ENCODE data around the gene WDR6. TPM values are rescaled to one million over a fixed set of nuclear protein-coding genes. Genes with fewer than 3 reads are reported as not detected.
A peak's percentile ranks its signal among the peaks of the same experiment; 100 is the strongest.

Gene WDR6
- total and polyA plus RNA-seq, 2 donors: 53.9 to 209 TPM

GRCh38 chr3:48974076-48974864, 32.9 kb upstream of the WDR6 start:
- peak overlapping the region in 1 of 2 donors; percentile 18 for H3K27ac ChIP-seq (ENCODE audit: low read depth in 1 of 2, low read length in 1 of 2)
- H3K4me1 ChIP-seq (ENCODE audit: control insufficient read depth in 2 of 2, insufficient read depth in 2 of 2, low read length in 2 of 2): no peaks in the 10 kb centered on the region
- H3K36me3 ChIP-seq (ENCODE audit: control insufficient read depth in 2 of 2, insufficient read depth in 2 of 2, low read length in 1 of 2): peaks cover 85 to 91% of the 10 kb centered on the region in 2 donors
- no peak overlapping the region for H3K4me3 ChIP-seq (ENCODE audit: low read length in 2 of 2)
- no peaks in the 10 kb centered on the region for H3K9me3 ChIP-seq (ENCODE audit: control insufficient read depth in 2 of 2, insufficient read depth in 1 of 2, low read length in 1 of 2)
- no peak for DNase-seq (ENCODE audit: low read depth in 6 of 9, low spot score in 9 of 9)
- 91% methylated on average over 10 of the region's 10 CpGs for WGBS
- no peaks in the 10 kb centered on the region for H3K27me3 ChIP-seq (ENCODE audit: control insufficient read depth in 2 of 2, insufficient read depth in 1 of 2, low read length in 1 of 2)

GRCh38 chr3:48979451-48979850, 27.7 kb upstream of the WDR6 start:
- Histone ChIP-seq H3K27me3 (ENCODE audit: control insufficient read depth in 2 of 2, insufficient read depth in 1 of 2, low read length in 1 of 2) (no peaks in the 10 kb centered on the region), H3K4me1 (ENCODE audit: control insufficient read depth in 2 of 2, insufficient read depth in 2 of 2, low read length in 2 of 2) (no peaks in the 10 kb centered on the region), H3K36me3 (ENCODE audit: control insufficient read depth in 2 of 2, insufficient read depth in 2 of 2, low read length in 1 of 2) (peaks cover 76 to 90% of the 10 kb centered on the region in 2 donors), H3K9me3 (ENCODE audit: control insufficient read depth in 2 of 2, insufficient read depth in 1 of 2, low read length in 1 of 2) (no peaks in the 10 kb centered on the region), H3K4me3 (ENCODE audit: low read length in 2 of 2) (no peak overlapping the region), H3K27ac (ENCODE audit: low read depth in 1 of 2, low read length in 1 of 2) (no peak overlapping the region)
- 98% methylated on average over 3 of the region's 3 CpGs for WGBS
- no peak for DNase-seq (ENCODE audit: low read depth in 6 of 9, low spot score in 9 of 9)

DNA sequence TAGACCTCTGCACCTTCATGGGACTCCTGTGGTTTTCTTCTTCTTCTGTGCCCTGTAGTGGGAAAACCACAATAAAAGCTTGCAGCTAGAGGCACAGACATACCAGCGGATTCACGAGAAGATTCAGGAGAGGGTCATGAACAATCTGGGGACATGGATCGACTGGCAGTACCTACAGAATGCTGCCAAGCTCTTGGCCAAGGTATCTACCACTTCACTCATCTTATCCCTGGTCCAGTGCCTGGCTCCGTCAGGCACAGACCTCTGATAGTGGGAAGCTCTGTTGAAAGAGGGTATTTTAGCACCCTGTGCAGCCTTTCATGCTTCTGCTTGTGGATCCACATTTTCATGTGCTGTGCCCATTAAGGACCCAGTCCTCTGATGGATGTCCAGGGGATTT, 26.9 kb upstream of the WDR6 start:
- H3K27ac ChIP-seq (ENCODE audit: low read depth in 1 of 2, low read length in 1 of 2): no peak overlapping the region
- 77% methylated on average over 4 of the region's 4 CpGs for WGBS
- no peaks in the 10 kb centered on the region for H3K9me3 ChIP-seq (ENCODE audit: control insufficient read depth in 2 of 2, insufficient read depth in 1 of 2, low read length in 1 of 2)
- DNase-seq (ENCODE audit: low read depth in 6 of 9, low spot score in 9 of 9): no peak
- H3K36me3 ChIP-seq (ENCODE audit: control insufficient read depth in 2 of 2, insufficient read depth in 2 of 2, low read length in 1 of 2): peaks cover 70 to 90% of the 10 kb centered on the region in 2 donors
- no peaks in the 10 kb centered on the region for H3K4me1 ChIP-seq (ENCODE audit: control insufficient read depth in 2 of 2, insufficient read depth in 2 of 2, low read length in 2 of 2)
- H3K27me3 ChIP-seq (ENCODE audit: control insufficient read depth in 2 of 2, insufficient read depth in 1 of 2, low read length in 1 of 2): no peaks in the 10 kb centered on the region
- no peak overlapping the region for H3K4me3 ChIP-seq (ENCODE audit: low read length in 2 of 2)

GRCh38 chr3:48982016-48982415, 25.2 kb upstream of the WDR6 start:
- Histone ChIP-seq H3K27ac (ENCODE audit: low read depth in 1 of 2, low read length in 1 of 2) (no peak overlapping the region), H3K9me3 (ENCODE audit: control insufficient read depth in 2 of 2, insufficient read depth in 1 of 2, low read length in 1 of 2) (no peaks in the 10 kb centered on the region), H3K27me3 (ENCODE audit: control insufficient read depth in 2 of 2, insufficient read depth in 1 of 2, low read length in 1 of 2) (no peaks in the 10 kb centered on the region), H3K4me3 (ENCODE audit: low read length in 2 of 2) (no peak overlapping the region), H3K4me1 (ENCODE audit: control insufficient read depth in 2 of 2, insufficient read depth in 2 of 2, low read length in 2 of 2) (no peaks in the 10 kb centered on the region), H3K36me3 (ENCODE audit: control insufficient read depth in 2 of 2, insufficient read depth in 2 of 2, low read length in 1 of 2) (peaks cover 57 to 82% of the 10 kb centered on the region in 2 donors)
- no peak for DNase-seq (ENCODE audit: low read depth in 6 of 9, low spot score in 9 of 9)

- H3K27me3 ChIP-seq (ENCODE audit: control insufficient read depth in 2 of 2, insufficient read depth in 1 of 2, low read length in 1 of 2): no peaks in the 10 kb centered on the region
- H3K27ac ChIP-seq (ENCODE audit: low read depth in 1 of 2, low read length in 1 of 2): no peak overlapping the region
- DNase-seq (ENCODE audit: low read depth in 6 of 9, low spot score in 9 of 9): no peak
- H3K4me1 ChIP-seq (ENCODE audit: control insufficient read depth in 2 of 2, insufficient read depth in 2 of 2, low read length in 2 of 2): no peaks in the 10 kb centered on the region
- peaks cover 51 to 76% of the 10 kb centered on the region in 2 donors for H3K36me3 ChIP-seq (ENCODE audit: control insufficient read depth in 2 of 2, insufficient read depth in 2 of 2, low read length in 1 of 2)
- H3K9me3 ChIP-seq (ENCODE audit: control insufficient read depth in 2 of 2, insufficient read depth in 1 of 2, low read length in 1 of 2): no peaks in the 10 kb centered on the region
- WGBS: 97% methylated on average over 5 of the region's 5 CpGs
- no peak overlapping the region for H3K4me3 ChIP-seq (ENCODE audit: low read length in 2 of 2)
These were observed 24.5 kb upstream of the WDR6 start for GRCh38 chr3:48982686-48983085.

DNA sequence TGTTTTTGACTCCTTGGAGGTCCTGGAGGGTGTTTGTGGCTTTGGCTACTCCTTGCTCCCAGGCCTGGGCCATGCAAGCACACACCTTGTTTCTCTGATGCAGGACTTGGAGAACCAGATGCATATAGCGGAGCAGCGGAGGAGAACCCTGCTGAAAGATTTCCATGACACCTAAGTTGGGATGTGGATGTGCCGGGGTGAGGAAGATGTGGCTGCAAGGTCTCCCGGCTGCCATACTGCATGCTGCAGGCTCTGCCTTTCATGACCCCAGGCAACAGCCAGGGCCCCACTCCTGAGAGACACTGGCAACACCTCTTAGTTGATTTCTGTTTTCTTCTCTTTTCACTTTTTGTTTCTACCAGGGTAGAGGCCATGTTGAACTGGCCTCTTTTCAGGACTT, 24.1 kb upstream of the WDR6 start:
- H3K36me3 ChIP-seq (ENCODE audit: control insufficient read depth in 2 of 2, insufficient read depth in 2 of 2, low read length in 1 of 2): peaks cover 47 to 72% of the 10 kb centered on the region in 2 donors
- no peak for DNase-seq (ENCODE audit: low read depth in 6 of 9, low spot score in 9 of 9)
- H3K27me3 ChIP-seq (ENCODE audit: control insufficient read depth in 2 of 2, insufficient read depth in 1 of 2, low read length in 1 of 2): no peaks in the 10 kb centered on the region
- H3K4me3 ChIP-seq (ENCODE audit: low read length in 2 of 2): no peak overlapping the region
- no peak overlapping the region for H3K27ac ChIP-seq (ENCODE audit: low read depth in 1 of 2, low read length in 1 of 2)
- peaks cover 0 to 2% of the 10 kb centered on the region in 2 donors for H3K4me1 ChIP-seq (ENCODE audit: control insufficient read depth in 2 of 2, insufficient read depth in 2 of 2, low read length in 2 of 2)
- 99% methylated on average over 4 of the region's 4 CpGs for WGBS
- no peaks in the 10 kb centered on the region for H3K9me3 ChIP-seq (ENCODE audit: control insufficient read depth in 2 of 2, insufficient read depth in 1 of 2, low read length in 1 of 2)

- Histone ChIP-seq H3K27ac (ENCODE audit: low read depth in 1 of 2, low read length in 1 of 2) (no peak overlapping the region), H3K36me3 (ENCODE audit: control insufficient read depth in 2 of 2, insufficient read depth in 2 of 2, low read length in 1 of 2) (peaks cover 38 to 61% of the 10 kb centered on the region in 2 donors), H3K9me3 (ENCODE audit: control insufficient read depth in 2 of 2, insufficient read depth in 1 of 2, low read length in 1 of 2) (no peaks in the 10 kb centered on the region), H3K4me3 (ENCODE audit: low read length in 2 of 2) (no peak overlapping the region), H3K4me1 (ENCODE audit: control insufficient read depth in 2 of 2, insufficient read depth in 2 of 2, low read length in 2 of 2) (peaks cover 3 to 11% of the 10 kb centered on the region in 2 donors), H3K27me3 (ENCODE audit: control insufficient read depth in 2 of 2, insufficient read depth in 1 of 2, low read length in 1 of 2) (no peaks in the 10 kb centered on the region)
- DNase-seq (ENCODE audit: low read depth in 6 of 9, low spot score in 9 of 9): no peak
These were observed 22.5 kb upstream of the WDR6 start for GRCh38 chr3:48984663-48985062.

DNA sequence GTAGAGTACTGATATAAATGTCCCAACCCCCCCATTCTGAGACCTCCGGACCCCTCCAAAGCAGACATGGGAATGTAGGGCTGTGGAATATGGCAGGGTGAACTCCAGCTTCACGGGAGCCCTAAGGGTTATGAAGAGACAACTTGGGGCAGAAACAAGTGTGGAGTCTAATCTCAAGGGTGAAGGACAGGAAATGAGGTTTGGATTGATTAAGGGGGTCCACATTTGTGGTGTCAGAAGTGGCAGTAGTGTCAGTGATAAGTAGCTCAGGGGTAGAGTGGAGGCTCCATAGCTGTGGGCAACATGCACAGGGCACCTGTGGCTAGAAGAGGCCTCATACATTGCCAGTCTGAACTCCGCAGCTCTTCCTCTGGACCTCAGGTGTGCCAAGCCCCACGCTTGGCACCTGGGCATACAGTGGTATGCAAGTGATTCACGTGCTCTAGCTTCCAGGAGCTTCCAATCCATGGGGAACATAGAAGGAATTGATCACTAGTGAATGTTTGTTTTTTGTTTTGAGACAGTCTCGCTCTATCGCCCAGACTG, 21.3 kb upstream of the WDR6 start:
- Histone ChIP-seq H3K36me3 (ENCODE audit: control insufficient read depth in 2 of 2, insufficient read depth in 2 of 2, low read length in 1 of 2) (peaks cover 28 to 50% of the 10 kb centered on the region in 2 donors), H3K4me1 (ENCODE audit: control insufficient read depth in 2 of 2, insufficient read depth in 2 of 2, low read length in 2 of 2) (peaks cover 6 to 14% of the 10 kb centered on the region in 2 donors), H3K27ac (ENCODE audit: low read depth in 1 of 2, low read length in 1 of 2) (no peak overlapping the region), H3K4me3 (ENCODE audit: low read length in 2 of 2) (no peak overlapping the region), H3K27me3 (ENCODE audit: control insufficient read depth in 2 of 2, insufficient read depth in 1 of 2, low read length in 1 of 2) (no peaks in the 10 kb centered on the region), H3K9me3 (ENCODE audit: control insufficient read depth in 2 of 2, insufficient read depth in 1 of 2, low read length in 1 of 2) (no peaks in the 10 kb centered on the region)
- 98% methylated on average over 7 of the region's 7 CpGs for WGBS
- no peak for DNase-seq (ENCODE audit: low read depth in 6 of 9, low spot score in 9 of 9)

GRCh38 chr3:48989126-48989795, 17.9 kb upstream of the WDR6 start:
- peaks cover 11 to 18% of the 10 kb centered on the region in 2 donors for H3K36me3 ChIP-seq (ENCODE audit: control insufficient read depth in 2 of 2, insufficient read depth in 2 of 2, low read length in 1 of 2)

More at GRCh38 chr3:48989126-48989795, 17.9 kb upstream of the WDR6 start:
- peak in 1 of 9 donors; percentile 5 for DNase-seq (ENCODE audit: low read depth in 6 of 9, low spot score in 9 of 9)
- 8% methylated on average over 21 of the region's 21 CpGs for WGBS
- no peaks in the 10 kb centered on the region for H3K27me3 ChIP-seq (ENCODE audit: control insufficient read depth in 2 of 2, insufficient read depth in 1 of 2, low read length in 1 of 2)
- H3K27ac ChIP-seq (ENCODE audit: low read depth in 1 of 2, low read length in 1 of 2): peak overlapping the region; percentile 65 to 81
- H3K4me3 ChIP-seq (ENCODE audit: low read length in 2 of 2): peak overlapping the region; percentile 55 to 64
- peaks cover 9 to 23% of the 10 kb centered on the region in 2 donors for H3K4me1 ChIP-seq (ENCODE audit: control insufficient read depth in 2 of 2, insufficient read depth in 2 of 2, low read length in 2 of 2)
- H3K9me3 ChIP-seq (ENCODE audit: control insufficient read depth in 2 of 2, insufficient read depth in 1 of 2, low read length in 1 of 2): no peaks in the 10 kb centered on the region

All from thymus (tissue), 11 donors.